OCI-M1 (cell line): ENCODE data around the gene EIF2S3B.
"Not testable (repeated sequence)": the region's sequence is repeated elsewhere in the genome, so short reads cannot be mapped to it uniquely, and the experiment has no call there.

Source experiments
- DNase-seq: peaks from one replicate; lab custom pipeline; 2025; lab: John Stamatoyannopoulos, UW

Gene EIF2S3B

DNA sequence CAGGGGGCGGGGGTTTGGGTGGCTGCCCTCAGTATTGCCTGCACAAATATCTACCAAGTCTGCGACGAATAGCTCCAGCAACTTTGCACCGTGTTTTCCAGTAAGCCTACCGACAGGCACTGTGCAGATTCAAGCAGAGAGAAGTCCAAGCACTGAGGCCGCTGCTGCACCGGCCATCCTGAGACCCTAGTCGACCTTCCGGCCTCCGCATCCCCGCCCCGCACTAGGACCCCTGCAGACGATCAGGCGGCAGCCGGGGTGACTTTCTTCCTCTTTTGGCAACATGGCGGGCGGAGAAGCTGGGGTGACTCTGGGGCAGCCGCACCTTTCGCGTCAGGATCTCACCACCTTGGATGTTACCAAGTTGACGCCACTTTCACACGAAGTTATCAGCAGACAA is at the start of gene EIF2S3B:
EIF2S3B (plus strand) TSS at position 271 of the 400 bp plus-strand sequence; CDS start at position 284, 13 bp downstream.
- no peak for DNase-seq

GRCh38 chr12:10456856-10457255 is 48.8 kb upstream of the EIF2S3B start:
- DNase-seq, result no peak

DNA sequence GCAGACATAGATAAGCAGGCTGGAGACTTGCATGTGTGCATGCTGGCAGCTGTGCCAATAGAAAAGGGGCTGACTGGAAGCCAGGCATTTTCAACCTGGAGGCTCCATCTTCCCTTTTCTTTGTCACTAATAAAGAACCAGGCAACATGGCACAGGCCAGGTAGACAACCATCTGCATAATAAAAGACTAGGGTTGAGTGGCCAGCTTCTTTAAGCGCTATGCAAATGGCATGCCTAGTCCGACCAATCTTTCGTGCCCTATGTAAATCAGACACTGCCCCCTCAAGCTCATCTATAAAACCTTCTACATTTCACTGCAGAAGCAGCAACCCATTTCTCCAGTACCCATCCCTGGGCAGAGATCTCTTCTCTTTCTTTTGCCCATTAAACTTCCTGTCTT is 47.9 kb upstream of the EIF2S3B start:
- no peak for DNase-seq

- DNase-seq, result no peak
Measured at GRCh38 chr12:10466311-10466710, 39.4 kb upstream of the EIF2S3B start.

DNA sequence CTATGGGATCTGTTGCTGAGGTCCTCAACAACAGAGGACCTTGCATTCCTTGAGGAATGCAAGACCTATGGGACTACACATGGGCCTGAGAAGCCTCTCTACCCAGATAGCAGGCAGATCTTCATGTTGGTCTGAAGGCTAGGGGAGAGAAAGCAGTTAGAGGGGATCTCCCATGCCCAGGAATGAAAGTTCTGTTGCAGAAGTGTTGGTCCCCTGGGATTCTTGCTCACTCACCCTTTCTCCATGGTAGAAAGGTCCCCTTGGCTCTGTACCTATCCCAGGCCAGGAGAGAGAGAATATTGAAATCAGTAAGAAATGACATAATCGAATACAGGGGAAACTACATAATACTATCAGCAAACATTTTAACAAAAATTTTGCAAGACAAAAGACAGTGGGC is 36.0 kb upstream of the EIF2S3B start:
- no peak for DNase-seq

DNA sequence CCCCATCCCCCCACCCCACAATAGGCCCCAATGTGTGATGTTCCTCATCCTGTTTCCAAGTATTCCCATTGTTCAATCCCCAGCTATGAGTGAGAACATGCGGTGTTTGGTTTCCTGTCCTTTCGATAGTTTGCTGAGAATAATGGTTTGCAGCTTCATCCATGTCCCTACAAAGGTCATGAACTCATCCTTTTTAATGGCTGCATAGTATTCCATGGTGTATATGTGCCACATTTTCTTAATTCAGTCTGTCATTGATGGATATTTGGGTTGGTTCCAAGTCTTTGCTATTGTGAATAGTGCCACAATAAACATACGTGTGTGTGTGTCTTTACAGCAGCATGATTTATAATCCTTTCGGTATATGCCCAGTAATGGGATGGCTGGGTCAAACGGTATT is 32.9 kb upstream of the EIF2S3B start:
- not testable (repeated sequence) for DNase-seq

DNA sequence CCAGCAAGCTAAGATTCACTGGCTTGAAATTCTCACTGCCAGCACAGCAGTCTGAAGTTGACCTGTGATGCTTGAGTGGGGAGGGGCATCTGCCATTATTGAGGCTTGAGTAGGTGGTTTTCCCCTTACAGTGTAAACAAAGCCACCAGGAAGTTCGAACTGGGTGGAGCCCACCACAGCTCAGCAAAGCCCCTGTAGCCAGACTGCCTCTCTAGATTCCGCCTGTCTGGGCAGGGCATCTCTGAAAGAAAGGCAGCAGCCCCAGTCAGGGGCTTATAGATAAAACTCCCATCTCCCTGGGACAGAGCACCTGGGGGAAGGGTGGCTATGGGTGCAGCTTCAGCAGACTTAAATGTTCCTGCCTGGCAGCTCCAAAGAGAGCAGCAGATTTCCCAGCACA is 23.8 kb upstream of the EIF2S3B start:
- DNase-seq, result not testable (repeated sequence)

- DNase-seq, result not testable (repeated sequence)
Measured at GRCh38 chr12:10487328-10487727, 18.4 kb upstream of the EIF2S3B start.

GRCh38 chr12:10491766-10492165 is 13.9 kb upstream of the EIF2S3B start:
- no peak for DNase-seq

- DNase-seq, result peak; percentile 19
Measured at GRCh38 chr12:10497602-10498001, 8.1 kb upstream of the EIF2S3B start.

GRCh38 chr12:10498042-10498441 is 7.6 kb upstream of the EIF2S3B start:
- no peak for DNase-seq

- DNase-seq, result peak; percentile 75
Measured at GRCh38 chr12:10501030-10501429, 4.7 kb upstream of the EIF2S3B start.

- DNase-seq, result no peak
Measured at GRCh38 chr12:10503460-10503859, 2.2 kb upstream of the EIF2S3B start.

GRCh38 chr12:10511756-10512355 is 6.2 kb downstream of the EIF2S3B start:
- no peak for DNase-seq

GRCh38 chr12:10512798-10513197 is 7.1 kb downstream of the EIF2S3B start:
- DNase-seq, result no peak

DNA sequence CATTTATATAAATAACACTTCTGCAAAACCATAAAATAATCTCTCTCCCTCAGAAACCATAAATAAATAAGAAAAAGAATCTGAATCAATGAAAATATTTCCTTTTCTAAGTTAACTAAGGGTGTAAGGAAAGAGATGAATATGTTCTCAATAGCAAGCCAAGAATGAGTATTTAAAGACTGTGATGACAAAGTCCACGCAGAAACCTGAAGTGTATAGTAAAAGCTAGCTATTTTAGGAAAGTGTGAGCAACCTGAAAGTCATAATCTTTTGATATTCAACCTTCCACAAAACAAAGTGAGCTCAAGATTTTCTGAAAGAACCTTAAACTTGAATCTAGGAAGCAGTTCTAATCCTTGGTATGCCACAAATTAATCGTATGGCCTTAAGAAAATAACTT is 15.9 kb downstream of the EIF2S3B start:
- DNase-seq, result no peak

DNA sequence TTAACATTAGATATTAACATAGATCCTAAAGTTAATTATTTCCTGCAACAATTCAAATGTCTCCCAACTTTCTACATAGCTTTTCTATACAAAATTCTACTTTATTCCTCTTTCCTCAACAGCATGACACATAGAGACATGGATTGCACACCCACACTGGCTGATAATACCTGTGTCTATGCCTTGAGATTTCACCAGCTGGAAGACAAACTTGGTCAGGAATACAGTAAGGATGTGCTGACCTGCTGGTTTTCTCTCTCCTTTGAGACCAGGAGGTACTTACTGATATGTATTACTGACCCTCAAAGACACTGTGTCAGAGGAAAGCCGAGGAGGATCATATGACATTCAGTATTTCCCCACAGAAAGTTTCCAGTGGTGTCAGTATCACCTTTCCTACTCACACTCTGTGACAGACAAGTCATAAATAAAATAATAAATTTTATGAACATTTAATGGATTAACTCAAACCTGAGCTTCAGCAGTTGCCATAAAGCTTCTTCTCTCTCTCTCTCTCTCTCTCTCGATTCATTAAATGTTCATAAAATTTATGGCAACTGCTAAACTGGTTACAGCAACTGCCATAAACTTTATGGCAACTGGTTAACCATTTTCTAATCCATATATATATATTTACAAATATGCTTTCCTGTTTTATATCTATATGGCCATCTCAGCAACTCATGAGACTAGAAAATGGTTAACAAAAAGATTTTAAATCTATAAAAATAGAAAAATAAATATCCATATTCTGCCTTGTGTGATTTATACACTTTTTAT is 22.7 kb downstream of the EIF2S3B start:
- no peak for DNase-seq

DNA sequence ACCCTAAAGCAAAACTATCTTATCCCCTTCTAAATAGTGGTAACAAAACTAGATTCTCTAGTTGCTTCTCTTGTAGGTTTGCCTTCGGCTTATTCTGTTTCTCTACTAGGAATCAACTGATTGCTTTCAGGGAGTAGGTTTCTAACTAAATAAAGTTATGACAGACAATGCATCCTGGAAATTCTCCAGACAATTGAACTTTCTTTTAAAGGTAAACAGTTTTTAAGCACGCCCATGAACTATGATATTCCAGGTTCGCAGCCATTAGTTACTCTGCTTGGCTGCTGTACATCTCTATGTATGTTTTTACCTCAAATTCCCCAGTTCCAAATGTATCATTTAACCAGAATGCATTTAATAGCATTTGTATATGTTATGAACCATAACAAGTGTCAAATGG is 23.9 kb downstream of the EIF2S3B start:
- DNase-seq, result no peak

DNA sequence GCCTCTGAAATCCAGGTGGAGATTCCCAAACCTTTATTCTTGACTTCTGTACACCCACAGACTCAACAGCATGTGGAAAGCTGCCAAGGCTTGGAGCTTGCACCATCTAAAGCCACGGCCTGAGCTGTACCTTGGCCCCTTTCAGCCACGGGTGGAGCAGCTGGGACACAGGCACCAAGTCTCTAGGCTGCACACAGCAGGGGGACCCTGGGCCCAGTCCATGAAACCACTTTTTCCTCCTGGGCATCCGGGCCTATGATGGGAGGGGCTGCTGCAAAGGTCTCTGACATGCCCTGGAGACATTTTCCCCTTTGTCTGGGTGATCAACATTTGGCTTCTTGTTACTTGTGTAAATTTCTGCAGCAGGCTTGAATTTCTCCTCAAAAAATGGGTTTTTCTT is 32.0 kb downstream of the EIF2S3B start:
- DNase-seq, result no peak

GRCh38 chr12:10540776-10541205 is 35.1 kb downstream of the EIF2S3B start:
- DNase-seq, result no peak

DNA sequence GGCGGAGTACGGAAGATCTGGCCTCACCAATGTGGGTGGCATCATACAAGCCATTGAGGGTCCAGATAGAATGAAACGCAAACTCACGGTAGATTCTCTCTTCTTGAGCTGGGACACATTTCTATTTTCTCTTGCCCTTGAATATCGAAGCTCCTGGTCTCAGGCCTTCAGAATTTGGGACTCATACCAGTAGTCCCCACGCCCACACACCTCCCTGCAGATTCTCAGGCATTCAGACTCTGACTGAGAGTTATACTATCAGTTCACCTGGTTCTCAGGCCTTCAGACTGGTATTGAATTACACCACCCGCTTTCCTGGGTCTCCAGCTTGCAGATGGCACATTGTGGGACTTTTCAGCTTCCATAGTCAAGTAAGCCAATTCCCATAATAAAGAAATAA is 37.8 kb downstream of the EIF2S3B start:
- DNase-seq, result no peak

DNA sequence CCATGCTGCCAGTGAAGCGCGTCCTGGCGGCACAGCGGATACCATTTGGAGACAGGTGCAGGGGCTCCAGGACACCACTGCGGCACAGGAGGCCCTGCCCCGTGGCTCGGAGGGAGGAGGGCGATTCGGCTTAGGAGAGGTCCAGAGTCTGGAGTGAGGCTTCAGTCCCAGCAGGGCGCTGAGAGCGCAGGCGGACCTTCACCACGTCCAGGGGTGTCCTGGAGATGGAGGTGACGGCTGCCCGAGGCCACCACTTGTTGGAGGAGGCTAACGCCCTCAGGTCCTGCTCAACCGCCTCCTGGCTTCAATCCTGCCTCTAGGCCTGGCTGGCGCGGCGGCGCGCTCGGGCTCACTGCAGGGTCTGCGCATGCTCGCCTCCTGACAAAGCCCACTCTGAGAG is 45.7 kb downstream of the EIF2S3B start:
- no peak for DNase-seq

DNA sequence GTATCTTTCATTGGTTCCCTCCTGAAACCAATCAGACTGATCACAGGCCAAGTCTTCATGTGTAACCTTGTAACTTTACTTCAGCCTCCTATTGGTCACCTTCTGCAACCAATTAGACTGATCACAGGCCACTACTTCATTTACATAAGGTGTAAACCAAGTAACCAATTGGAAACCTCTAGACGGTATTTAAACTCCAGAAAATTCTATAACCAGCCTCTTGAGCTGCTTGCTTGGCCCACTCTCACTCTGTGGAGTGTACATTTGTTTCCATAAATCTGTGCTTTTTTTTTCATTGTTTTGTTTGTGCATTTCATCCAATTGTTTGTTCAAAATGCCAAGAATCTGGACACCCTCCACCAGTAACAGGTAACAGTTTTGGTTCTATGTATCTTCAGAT is 47.5 kb downstream of the EIF2S3B start:
- peak; percentile 13 for DNase-seq
